DOHH2 (cell line): ENCODE measurements around the gene NHLH1.

Experiments used
- EZH2phosphoT487 ChIP-seq: fragments of 200-600 bp; sonication (generic); IDR thresholded peaks from 2 replicates; pipeline ENCODE4 v1.6.1; 2017; ENCODE audit warnings: borderline replicate concordance, mild to moderate bottlenecking, antibody characterized with exemption, low read length, moderate library complexity, mixed read lengths
- TF ChIP-seq, protein P1 (sequence below): fragments of 200-600 bp; sonication (generic); IDR thresholded peaks from one replicate; pipeline ENCODE4 v1.5.1; 2014; ENCODE audit warnings: antibody characterized with exemption, mild to moderate bottlenecking, low read depth, low read length; ENCODE audit not compliant: poor library complexity, severe bottlenecking

DNA sequence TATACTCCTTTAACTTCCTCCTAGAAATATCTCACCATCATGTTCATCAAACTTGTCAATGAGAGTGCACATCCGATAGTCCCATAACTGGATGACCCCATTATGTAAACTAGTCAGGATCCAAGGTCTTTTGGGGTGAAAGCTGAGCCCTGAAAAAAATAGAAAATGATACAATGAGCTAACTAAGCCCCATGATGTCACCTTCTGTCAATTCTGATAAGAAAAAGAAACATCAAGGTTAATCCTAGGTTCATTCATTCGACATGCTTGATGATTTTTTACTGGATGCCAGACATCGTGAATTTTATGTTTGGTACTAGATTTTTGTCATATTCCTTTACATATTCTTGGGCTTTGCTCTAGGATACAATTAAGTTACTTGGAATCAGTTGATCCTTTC is 26.7 kb upstream of the NHLH1 start:
- no peak for TF ChIP-seq EZH2phosphoT487
- TF ChIP-seq, protein P1, sequence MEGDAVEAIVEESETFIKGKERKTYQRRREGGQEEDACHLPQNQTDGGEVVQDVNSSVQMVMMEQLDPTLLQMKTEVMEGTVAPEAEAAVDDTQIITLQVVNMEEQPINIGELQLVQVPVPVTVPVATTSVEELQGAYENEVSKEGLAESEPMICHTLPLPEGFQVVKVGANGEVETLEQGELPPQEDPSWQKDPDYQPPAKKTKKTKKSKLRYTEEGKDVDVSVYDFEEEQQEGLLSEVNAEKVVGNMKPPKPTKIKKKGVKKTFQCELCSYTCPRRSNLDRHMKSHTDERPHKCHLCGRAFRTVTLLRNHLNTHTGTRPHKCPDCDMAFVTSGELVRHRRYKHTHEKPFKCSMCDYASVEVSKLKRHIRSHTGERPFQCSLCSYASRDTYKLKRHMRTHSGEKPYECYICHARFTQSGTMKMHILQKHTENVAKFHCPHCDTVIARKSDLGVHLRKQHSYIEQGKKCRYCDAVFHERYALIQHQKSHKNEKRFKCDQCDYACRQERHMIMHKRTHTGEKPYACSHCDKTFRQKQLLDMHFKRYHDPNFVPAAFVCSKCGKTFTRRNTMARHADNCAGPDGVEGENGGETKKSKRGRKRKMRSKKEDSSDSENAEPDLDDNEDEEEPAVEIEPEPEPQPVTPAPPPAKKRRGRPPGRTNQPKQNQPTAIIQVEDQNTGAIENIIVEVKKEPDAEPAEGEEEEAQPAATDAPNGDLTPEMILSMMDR: no peak
